ENCODE results near the gene NUP153. TPM values are rescaled to one million over a fixed set of nuclear protein-coding genes. Genes with fewer than 3 reads are reported as not detected.
"Not testable (repeated sequence)": the region's sequence is repeated elsewhere in the genome, so short reads cannot be mapped to it uniquely, and the experiment has no call there.

Gene NUP153
- total RNA-seq, 3 donors from 2014 or later (not counting 1 experiment from before 2014, with no cell fraction given), result 67.5 to 74.9 (median 68.0) TPM

DNA sequence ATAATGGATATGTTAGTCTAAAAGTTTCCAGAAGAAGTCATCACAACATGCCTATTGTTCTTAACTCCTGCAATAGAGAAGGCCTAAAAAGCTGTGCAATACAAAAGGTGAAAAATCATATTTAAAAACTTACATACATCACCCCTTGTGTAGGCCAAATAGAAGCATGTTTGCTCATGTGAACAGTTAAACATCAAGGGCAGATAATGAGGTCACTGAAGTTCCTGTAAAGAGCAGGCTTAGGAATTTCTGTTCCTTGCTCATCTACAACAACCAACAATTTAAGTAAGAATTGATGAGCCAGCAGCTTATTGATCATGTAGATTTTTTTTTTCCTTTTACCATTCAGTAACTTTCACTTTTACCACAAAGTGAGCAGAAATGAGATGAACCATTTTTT lies 7.5 kb upstream of the NUP153 start:
- no peaks in the 10 kb centered on the region for H3K9me3 ChIP-seq (ENCODE audit: control insufficient read depth, insufficient read depth, low read length)
- H3K4me3 ChIP-seq (ENCODE audit: low read length), result no peak overlapping the region
- intact Hi-C loops (cut with micrococcal nuclease), result no loop called here
- DNase-seq (no peak), ATAC-seq (no peak)
- TF ChIP-seq, protein P1, sequence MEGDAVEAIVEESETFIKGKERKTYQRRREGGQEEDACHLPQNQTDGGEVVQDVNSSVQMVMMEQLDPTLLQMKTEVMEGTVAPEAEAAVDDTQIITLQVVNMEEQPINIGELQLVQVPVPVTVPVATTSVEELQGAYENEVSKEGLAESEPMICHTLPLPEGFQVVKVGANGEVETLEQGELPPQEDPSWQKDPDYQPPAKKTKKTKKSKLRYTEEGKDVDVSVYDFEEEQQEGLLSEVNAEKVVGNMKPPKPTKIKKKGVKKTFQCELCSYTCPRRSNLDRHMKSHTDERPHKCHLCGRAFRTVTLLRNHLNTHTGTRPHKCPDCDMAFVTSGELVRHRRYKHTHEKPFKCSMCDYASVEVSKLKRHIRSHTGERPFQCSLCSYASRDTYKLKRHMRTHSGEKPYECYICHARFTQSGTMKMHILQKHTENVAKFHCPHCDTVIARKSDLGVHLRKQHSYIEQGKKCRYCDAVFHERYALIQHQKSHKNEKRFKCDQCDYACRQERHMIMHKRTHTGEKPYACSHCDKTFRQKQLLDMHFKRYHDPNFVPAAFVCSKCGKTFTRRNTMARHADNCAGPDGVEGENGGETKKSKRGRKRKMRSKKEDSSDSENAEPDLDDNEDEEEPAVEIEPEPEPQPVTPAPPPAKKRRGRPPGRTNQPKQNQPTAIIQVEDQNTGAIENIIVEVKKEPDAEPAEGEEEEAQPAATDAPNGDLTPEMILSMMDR (IDR thresholded peaks at IDR 0.05), result no peak
- no peaks in the 10 kb centered on the region for H3K27me3 ChIP-seq (ENCODE audit: control insufficient read depth, insufficient read depth, low read length)
- H3K27ac Mint-ChIP-seq, result peak overlapping the region; percentile 86 to 88
- no peaks in the 10 kb centered on the region for H3K27me3 Mint-ChIP-seq (ENCODE audit: low read depth in 2 of 2)
- H3K4me1 Mint-ChIP-seq, result peaks cover 10 to 14% of the 10 kb centered on the region in 2 donors
- H3K9me3 Mint-ChIP-seq, result no peaks in the 10 kb centered on the region
- peak overlapping the region; percentile 65 for H3K27ac ChIP-seq (ENCODE audit: low read length)
- no peak overlapping the region for H3K4me3 Mint-ChIP-seq
- no peaks in the 10 kb centered on the region for H3K36me3 ChIP-seq (ENCODE audit: control insufficient read depth, insufficient read depth, low read length)
- peaks cover 6% of the 10 kb centered on the region for H3K4me1 ChIP-seq (ENCODE audit: control insufficient read depth, insufficient read depth, low read length)
- no peaks in the 10 kb centered on the region for H3K36me3 Mint-ChIP-seq

DNA sequence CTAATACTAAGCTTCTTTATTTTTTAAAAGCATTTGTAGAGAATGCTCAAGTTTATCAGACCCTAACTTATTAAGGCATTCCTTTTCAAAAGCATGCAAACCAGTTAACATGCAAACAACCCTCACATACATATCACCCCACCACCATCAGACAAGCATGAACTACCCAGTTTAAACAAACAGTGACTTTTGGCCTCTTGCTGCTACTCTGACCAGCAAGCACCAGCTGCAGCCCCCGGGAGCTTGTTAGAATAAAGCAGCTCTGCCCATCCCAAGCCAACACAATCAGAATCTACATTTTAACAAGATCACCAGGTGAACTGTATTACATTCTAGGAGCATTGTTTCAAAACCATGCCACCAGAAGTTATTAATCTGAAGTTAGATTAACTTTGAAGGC lies 5.9 kb upstream of the NUP153 start:
- WGBS (ENCODE audit: insufficient coverage), result 100% methylated on average over 1 of the region's 1 CpG
- intact Hi-C loops (cut with micrococcal nuclease), result no loop called here
- Mint-ChIP-seq H3K4me1 (peaks cover 10 to 15% of the 10 kb centered on the region in 2 donors), H3K9me3 (no peaks in the 10 kb centered on the region), H3K4me3 (no peak overlapping the region), H3K27ac (peak overlapping the region in 1 of 2 donors; percentile 23), H3K27me3 (ENCODE audit: low read depth in 2 of 2) (no peaks in the 10 kb centered on the region), H3K36me3 (no peaks in the 10 kb centered on the region)
- ATAC-seq (no peak), DNase-seq (no peak)
- Histone ChIP-seq H3K4me3 (ENCODE audit: low read length) (no peak overlapping the region), H3K27me3 (ENCODE audit: control insufficient read depth, insufficient read depth, low read length) (no peaks in the 10 kb centered on the region), H3K36me3 (ENCODE audit: control insufficient read depth, insufficient read depth, low read length) (no peaks in the 10 kb centered on the region), H3K4me1 (ENCODE audit: control insufficient read depth, insufficient read depth, low read length) (peaks cover 6% of the 10 kb centered on the region), H3K9me3 (ENCODE audit: control insufficient read depth, insufficient read depth, low read length) (no peaks in the 10 kb centered on the region), H3K27ac (ENCODE audit: low read length) (no peak overlapping the region)
- TF ChIP-seq, protein P1 (IDR thresholded peaks at IDR 0.05), result no peak

DNA sequence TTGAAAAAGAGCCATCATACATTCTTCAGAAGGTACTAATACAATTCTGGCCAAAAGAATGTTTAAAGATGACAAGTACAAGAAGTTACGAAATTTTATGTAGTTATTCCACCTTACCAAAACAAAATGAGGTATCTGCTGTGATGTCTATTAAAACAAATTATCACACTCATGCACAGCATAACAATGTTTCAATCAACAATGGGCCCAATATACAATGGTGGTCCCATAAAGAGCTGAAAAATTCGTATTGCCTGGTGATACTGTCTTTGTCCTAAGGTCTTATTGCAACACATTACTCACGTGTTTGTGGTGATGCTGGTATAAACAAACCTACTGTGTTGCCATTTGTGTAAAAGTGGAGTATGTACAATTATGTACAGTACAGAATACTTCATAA lies 3.6 kb upstream of the NUP153 start:
- TF ChIP-seq, protein P1 (IDR thresholded peaks at IDR 0.05), result no peak
- 86% methylated on average over 1 of the region's 3 CpGs for WGBS (ENCODE audit: insufficient coverage)

DNA sequence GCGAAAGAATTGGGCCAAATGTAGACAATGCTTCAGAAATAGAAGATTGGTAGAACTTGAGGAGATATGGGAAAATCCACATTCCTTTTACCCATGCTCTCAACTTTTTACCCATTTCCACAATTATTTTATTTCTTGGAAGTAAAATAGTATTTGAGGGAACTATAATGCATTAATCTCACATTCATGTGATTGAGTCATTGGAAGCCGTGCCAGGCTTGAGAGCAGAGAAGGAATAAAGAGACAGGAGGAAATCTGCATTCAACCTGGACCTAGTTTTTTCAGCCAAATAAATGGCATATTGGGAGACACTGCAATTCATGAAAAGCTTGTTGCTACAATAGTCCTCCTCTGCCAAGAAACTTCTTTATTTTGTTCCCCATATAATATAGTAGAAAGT lies 2.8 kb upstream of the NUP153 start:
- ATAC-seq (no peak), DNase-seq (no peak)
- H3K4me1 Mint-ChIP-seq, result peaks cover 20 to 26% of the 10 kb centered on the region in 2 donors
- Histone ChIP-seq H3K4me1 (ENCODE audit: control insufficient read depth, insufficient read depth, low read length) (peaks cover 13% of the 10 kb centered on the region), H3K27me3 (ENCODE audit: control insufficient read depth, insufficient read depth, low read length) (no peaks in the 10 kb centered on the region), H3K4me3 (ENCODE audit: low read length) (no peak overlapping the region), H3K27ac (ENCODE audit: low read length) (no peak overlapping the region), H3K9me3 (ENCODE audit: control insufficient read depth, insufficient read depth, low read length) (no peaks in the 10 kb centered on the region), H3K36me3 (ENCODE audit: control insufficient read depth, insufficient read depth, low read length) (no peaks in the 10 kb centered on the region)
- no peak overlapping the region for H3K27ac Mint-ChIP-seq
- H3K27me3 Mint-ChIP-seq (ENCODE audit: low read depth in 2 of 2), result no peaks in the 10 kb centered on the region
- H3K36me3 Mint-ChIP-seq, result no peaks in the 10 kb centered on the region
- TF ChIP-seq, protein P1 (IDR thresholded peaks at IDR 0.05), result no peak
- H3K9me3 Mint-ChIP-seq, result no peaks in the 10 kb centered on the region
- H3K4me3 Mint-ChIP-seq, result no peak overlapping the region
- intact Hi-C loops (cut with micrococcal nuclease), result loop anchor here (5.0 to 10.0 kb wide), 4 partner anchors 47 to 945 kb away; partner anchors contain the start of genes ATXN1, KIF13A and NHLRC1
- WGBS (ENCODE audit: insufficient coverage), result 100% methylated on average over 2 of the region's 2 CpGs

More for the DNA sequence above, 3.6 kb upstream of the NUP153 start:
- Mint-ChIP-seq H3K27me3 (ENCODE audit: low read depth in 2 of 2) (no peaks in the 10 kb centered on the region), H3K4me3 (no peak overlapping the region), H3K9me3 (no peaks in the 10 kb centered on the region), H3K27ac (no peak overlapping the region), H3K36me3 (no peaks in the 10 kb centered on the region), H3K4me1 (peaks cover 26 to 29% of the 10 kb centered on the region in 2 donors)
- Histone ChIP-seq H3K27me3 (ENCODE audit: control insufficient read depth, insufficient read depth, low read length) (no peaks in the 10 kb centered on the region), H3K27ac (ENCODE audit: low read length) (no peak overlapping the region), H3K4me1 (ENCODE audit: control insufficient read depth, insufficient read depth, low read length) (peaks cover 12% of the 10 kb centered on the region), H3K4me3 (ENCODE audit: low read length) (no peak overlapping the region), H3K9me3 (ENCODE audit: control insufficient read depth, insufficient read depth, low read length) (no peaks in the 10 kb centered on the region), H3K36me3 (ENCODE audit: control insufficient read depth, insufficient read depth, low read length) (no peaks in the 10 kb centered on the region)
- no peak for ATAC-seq
- intact Hi-C loops (cut with micrococcal nuclease), result no loop called here
- no peak for DNase-seq

DNA sequence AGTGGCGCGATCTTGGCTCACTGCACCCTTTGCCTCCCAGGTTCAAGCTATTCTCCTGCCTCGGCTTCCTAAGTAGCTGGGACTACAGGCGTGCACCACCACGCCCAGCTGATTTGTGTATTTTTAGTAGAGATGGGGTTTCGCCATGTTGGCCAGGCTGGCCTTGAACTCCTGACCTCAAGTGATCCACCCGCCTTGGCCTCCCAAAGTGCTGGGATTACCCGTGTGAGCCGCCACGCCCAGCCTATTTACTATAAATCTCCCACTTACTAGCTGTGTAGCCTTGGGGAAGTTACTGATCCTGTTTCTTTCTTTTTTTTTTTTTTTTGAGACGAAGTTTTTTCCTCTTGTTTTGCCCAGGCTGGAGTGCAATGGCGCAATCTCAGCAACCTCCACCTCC lies 1.3 kb upstream of the NUP153 start:
- H3K4me3 Mint-ChIP-seq, result peak overlapping the region; percentile 50
- H3K27me3 ChIP-seq (ENCODE audit: control insufficient read depth, insufficient read depth, low read length); H3K27me3 Mint-ChIP-seq (ENCODE audit: low read depth in 2 of 2); H3K36me3 ChIP-seq (ENCODE audit: control insufficient read depth, insufficient read depth, low read length); DNase-seq; H3K27ac ChIP-seq (ENCODE audit: low read length); H3K9me3 ChIP-seq (ENCODE audit: control insufficient read depth, insufficient read depth, low read length); ATAC-seq; H3K4me3 ChIP-seq (ENCODE audit: low read length); H3K27ac Mint-ChIP-seq; H3K36me3 Mint-ChIP-seq; H3K9me3 Mint-ChIP-seq: not testable (repeated sequence)
- WGBS (ENCODE audit: insufficient coverage), result 97% methylated on average over 11 of the region's 12 CpGs
- H3K4me1 Mint-ChIP-seq, result peaks cover 28 to 29% of the 10 kb centered on the region in 2 donors
- H3K4me1 ChIP-seq (ENCODE audit: control insufficient read depth, insufficient read depth, low read length), result peaks cover 22% of the 10 kb centered on the region
- intact Hi-C loops (cut with micrococcal nuclease), result loop anchor here (5.0 to 10.0 kb wide), 4 partner anchors 46 to 943 kb away; partner anchors contain the start of genes ATXN1, KIF13A and NHLRC1

Data from natural killer cell (primary cell).